WTC11 (cell line): ENCODE results near the gene WDR33. TPM values are rescaled to one million over a fixed set of nuclear protein-coding genes. Genes with fewer than 3 reads are reported as not detected.
A peak's percentile ranks its signal among the peaks of the same experiment; 100 is the strongest.

Experiments
- ATAC-seq: fragments of 200-7000 bp; cut with Tn5 transposase; 2 replicates; pipeline ENCODE4 v1.10.0; 2021; ENCODE audit warnings: mild to moderate bottlenecking, moderate library complexity
- CTCF ChIA-PET: fragments of 300-600 bp; sonication (Branson Sonifier 250); formaldehyde crosslinking; loops from one replicate; lab custom pipeline; 2021; ENCODE audit warnings: antibody characterized with exemption; lab: Charles Lee
- POLR2A ChIA-PET: fragments of 350-600 bp; sonication (Branson Sonifier 250); formaldehyde crosslinking; loops from one replicate; lab custom pipeline; 2021; ENCODE audit warnings: antibody characterized with exemption; lab: Charles Lee
- DNase-seq: peaks from one replicate; pipeline ENCODE4 v3.0.0; 2021; ENCODE audit warnings: low spot score
- H3K27ac Mint-ChIP-seq: 2 replicates; pipeline ENCODE4 v1.8.0; 2021; ENCODE audit warnings: mixed read lengths
- H3K27me3 Mint-ChIP-seq: 2 replicates; pipeline ENCODE4 v1.8.0; 2021; ENCODE audit warnings: low read depth, mild to moderate bottlenecking, moderate library complexity, mixed read lengths
- H3K36me3 Mint-ChIP-seq: 2 replicates; pipeline ENCODE4 v1.8.0; 2021; ENCODE audit warnings: mixed read lengths
- H3K4me1 Mint-ChIP-seq: 2 replicates; pipeline ENCODE4 v1.8.0; 2022; ENCODE audit warnings: mixed read lengths
- H3K4me3 Mint-ChIP-seq: 2 replicates; pipeline ENCODE4 v1.8.0; 2021; ENCODE audit warnings: mild to moderate bottlenecking, moderate library complexity, mixed read lengths
- H3K9me3 Mint-ChIP-seq: 2 replicates; pipeline ENCODE4 v1.8.0; 2021; ENCODE audit warnings: mixed read lengths
- ATF3 ChIP-seq: sonication (generic); formaldehyde crosslinking; conservative IDR thresholded peaks from 2 replicates; pipeline ENCODE4 v1.8.1; 2022; ENCODE audit warnings: mild to moderate bottlenecking, missing genetic modification reagents
- CBFB ChIP-seq: sonication (generic); formaldehyde crosslinking; IDR thresholded peaks from 2 replicates; pipeline ENCODE4 v1.8.1; 2022; ENCODE audit warnings: mild to moderate bottlenecking, low read depth, missing genetic modification reagents
- ESRRA ChIP-seq: sonication (generic); formaldehyde crosslinking; IDR thresholded peaks from 2 replicates; pipeline ENCODE4 v1.8.1; 2022; ENCODE audit warnings: mild to moderate bottlenecking, missing genetic modification reagents, borderline replicate concordance
- FOXJ3 ChIP-seq: sonication (generic); formaldehyde crosslinking; IDR thresholded peaks from 2 replicates; pipeline ENCODE4 v1.9.0; 2021; ENCODE audit warnings: missing genetic modification reagents, mild to moderate bottlenecking, borderline replicate concordance
- JAZF1 ChIP-seq: fragments of 250-450 bp; sonication (Bioruptor Pico); IDR thresholded peaks from 2 replicates; pipeline ENCODE4 v1.9.0; 2021; ENCODE audit warnings: moderate library complexity, mild to moderate bottlenecking, inconsistent platforms
- KAT7 ChIP-seq: sonication (generic); formaldehyde crosslinking; IDR thresholded peaks from 2 replicates; pipeline ENCODE4 v1.8.1; 2023; ENCODE audit warnings: missing genetic modification reagents, mild to moderate bottlenecking, borderline replicate concordance
- ZNF281 ChIP-seq: sonication (generic); formaldehyde crosslinking; IDR thresholded peaks from 2 replicates; pipeline ENCODE4 v1.8.0; 2023; ENCODE audit warnings: mild to moderate bottlenecking, missing genetic modification reagents
- total RNA-seq: library from RNA; stranded (reverse); gene quantifications from 3 replicates; pipeline ENCODE4 v1.2.3, GENCODE V29; 2021
- TF ChIP-seq, protein P1 (sequence below): sonication (generic); formaldehyde crosslinking; IDR thresholded peaks from 2 replicates; pipeline ENCODE4 v1.8.1; 2023; ENCODE audit warnings: mild to moderate bottlenecking, missing genetic modification reagents, moderate library complexity
- TF ChIP-seq, protein P2 (sequence below): fragments of 250-450 bp; sonication (Bioruptor Pico); IDR thresholded peaks from 2 replicates; pipeline ENCODE4 v1.9.0; 2021; ENCODE audit warnings: moderate library complexity, mild to moderate bottlenecking, inconsistent platforms, borderline replicate concordance
- TF ChIP-seq, protein P3 (sequence below): fragments of 250-450 bp; sonication (Bioruptor Pico); conservative IDR thresholded peaks from 2 replicates; pipeline ENCODE4 v1.9.0; 2021; ENCODE audit warnings: mild to moderate bottlenecking
- TF ChIP-seq, protein P4 (sequence below): sonication (generic); formaldehyde crosslinking; IDR thresholded peaks from 2 replicates; pipeline ENCODE4 v1.8.1; 2022; ENCODE audit warnings: mild to moderate bottlenecking, missing genetic modification reagents, moderate library complexity, borderline replicate concordance
- TF ChIP-seq, protein P5 (sequence below): sonication (generic); formaldehyde crosslinking; IDR thresholded peaks from 2 replicates; pipeline ENCODE4 v1.8.0; 2022; ENCODE audit warnings: mild to moderate bottlenecking, missing genetic modification reagents

The WDR33 gene
- total RNA-seq, 1 experiment from 2014 or later = 67.1 TPM

DNA sequence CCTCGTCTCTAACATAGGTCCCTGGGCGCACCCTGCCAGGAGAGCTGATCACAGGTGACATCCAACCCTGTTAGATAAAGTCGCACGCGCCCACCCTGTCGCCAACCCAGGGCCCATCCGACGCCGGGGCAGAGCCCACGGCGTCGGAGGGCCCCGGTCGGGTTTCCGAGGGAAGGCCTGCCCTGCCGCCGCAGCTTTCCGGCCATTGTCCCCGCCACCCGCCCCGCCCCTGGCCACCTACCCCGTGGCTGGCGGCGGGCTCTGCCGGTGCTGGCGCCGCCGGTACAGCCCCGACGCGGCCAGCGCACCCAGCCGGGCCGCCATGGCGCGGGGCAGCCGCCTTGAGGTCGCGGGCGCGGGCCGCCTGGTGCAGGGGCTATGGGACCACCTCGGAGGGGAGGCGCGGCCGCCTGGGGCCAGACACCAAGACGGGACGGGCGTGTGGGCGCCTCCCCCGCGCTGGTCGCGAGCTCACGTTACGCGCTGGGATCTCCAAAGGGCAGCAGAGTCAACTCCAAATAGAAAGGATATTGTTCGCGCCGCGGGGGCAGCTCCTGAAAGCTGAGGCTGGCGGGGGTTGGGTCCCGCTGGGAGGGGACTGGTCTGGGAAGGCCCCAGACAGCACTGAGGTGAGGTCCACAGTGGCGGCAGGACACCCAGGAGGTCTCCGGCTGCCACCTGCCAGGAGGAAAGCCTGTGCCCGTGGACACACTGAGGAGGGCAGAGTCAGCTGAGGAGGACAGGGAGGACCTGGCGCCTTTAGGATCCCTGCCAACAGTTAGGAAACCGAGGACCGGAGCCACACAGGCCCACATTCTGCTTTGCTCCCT lies 146.7 kb downstream of the WDR33 start (continued):
- TF ChIP-seq, protein P1, sequence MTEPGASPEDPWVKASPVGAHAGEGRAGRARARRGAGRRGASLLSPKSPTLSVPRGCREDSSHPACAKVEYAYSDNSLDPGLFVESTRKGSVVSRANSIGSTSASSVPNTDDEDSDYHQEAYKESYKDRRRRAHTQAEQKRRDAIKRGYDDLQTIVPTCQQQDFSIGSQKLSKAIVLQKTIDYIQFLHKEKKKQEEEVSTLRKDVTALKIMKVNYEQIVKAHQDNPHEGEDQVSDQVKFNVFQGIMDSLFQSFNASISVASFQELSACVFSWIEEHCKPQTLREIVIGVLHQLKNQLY (CRISPR knock-in tag) = no peak
- TF ChIP-seq ATF3 (CRISPR knock-in tag) (no peak), ZNF281 (CRISPR knock-in tag) (no peak)

DNA sequence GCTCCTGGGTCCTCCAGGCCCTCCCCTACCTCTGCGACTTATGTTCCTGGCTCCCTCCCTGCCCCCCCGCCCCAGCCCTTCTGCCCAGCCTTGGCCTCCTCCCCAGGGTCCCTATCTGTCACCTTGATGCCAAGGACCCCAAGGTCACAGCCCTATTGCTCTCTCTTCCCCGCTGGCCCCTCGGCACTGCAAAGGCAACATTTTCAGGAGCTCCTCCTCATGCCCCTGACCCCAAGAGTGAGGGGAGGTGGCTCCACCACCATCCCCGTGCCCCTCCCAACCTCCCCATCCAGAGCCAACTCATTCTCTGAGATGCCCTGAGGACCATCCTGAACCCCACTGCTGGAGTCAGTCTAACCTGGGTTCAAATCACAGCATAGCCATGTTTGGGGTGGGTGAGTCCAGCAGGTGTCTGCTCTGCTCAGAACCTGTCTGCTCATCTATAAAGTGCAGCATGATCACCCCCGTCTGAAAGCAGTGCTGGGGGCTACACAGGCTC lies 147.4 kb downstream of the WDR33 start:
- Mint-ChIP-seq H3K36me3 (no peaks in the 10 kb centered on the region), H3K27me3 (peaks cover 35% of the 10 kb centered on the region)
- TF ChIP-seq CBFB (CRISPR knock-in tag) (no peak), ESRRA (CRISPR knock-in tag) (no peak), FOXJ3 (CRISPR knock-in tag) (no peak), JAZF1 (CRISPR knock-in tag) (no peak), KAT7 (no peak)
- TF ChIP-seq, protein P2, sequence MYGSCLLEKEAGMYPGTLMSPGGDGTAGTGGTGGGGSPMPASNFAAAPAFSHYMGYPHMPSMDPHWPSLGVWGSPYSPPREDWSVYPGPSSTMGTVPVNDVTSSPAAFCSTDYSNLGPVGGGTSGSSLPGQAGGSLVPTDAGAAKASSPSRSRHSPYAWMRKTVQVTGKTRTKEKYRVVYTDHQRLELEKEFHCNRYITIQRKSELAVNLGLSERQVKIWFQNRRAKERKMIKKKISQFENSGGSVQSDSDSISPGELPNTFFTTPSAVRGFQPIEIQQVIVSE = no peak
- TF ChIP-seq, protein P3, sequence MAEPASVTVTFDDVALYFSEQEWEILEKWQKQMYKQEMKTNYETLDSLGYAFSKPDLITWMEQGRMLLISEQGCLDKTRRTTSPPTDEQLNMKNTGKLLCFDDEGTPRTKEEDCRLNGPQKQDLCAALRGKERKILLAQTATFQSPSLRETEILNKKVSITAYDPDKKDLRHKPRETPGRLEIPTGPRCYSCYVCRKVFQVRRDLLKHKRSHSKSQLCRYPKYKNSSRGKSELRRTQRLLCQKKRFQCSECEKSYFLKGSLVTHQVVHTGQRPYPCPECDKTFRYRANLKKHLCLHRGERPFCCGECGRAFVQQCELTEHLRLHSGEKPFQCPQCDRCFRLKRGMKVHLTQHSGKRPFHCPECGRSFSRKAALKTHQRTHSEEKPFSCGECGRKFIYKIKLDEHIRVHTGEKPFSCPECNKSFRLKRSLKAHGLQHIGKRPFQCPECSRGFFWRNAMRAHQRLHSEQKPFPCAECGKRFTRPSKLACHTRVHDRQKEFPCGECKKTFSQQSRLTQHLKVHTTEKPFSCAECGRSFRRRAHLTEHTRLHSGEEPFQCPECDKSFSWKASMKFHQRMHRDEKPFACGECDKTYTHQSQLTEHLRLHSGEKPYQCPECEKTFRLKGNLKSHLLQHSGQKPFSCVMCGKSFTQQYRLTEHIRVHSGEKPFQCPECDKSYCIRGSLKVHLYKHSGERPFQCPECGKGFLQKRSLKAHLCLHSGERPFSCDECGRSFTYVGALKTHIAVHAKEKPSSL = no peak
- TF ChIP-seq, protein P4, sequence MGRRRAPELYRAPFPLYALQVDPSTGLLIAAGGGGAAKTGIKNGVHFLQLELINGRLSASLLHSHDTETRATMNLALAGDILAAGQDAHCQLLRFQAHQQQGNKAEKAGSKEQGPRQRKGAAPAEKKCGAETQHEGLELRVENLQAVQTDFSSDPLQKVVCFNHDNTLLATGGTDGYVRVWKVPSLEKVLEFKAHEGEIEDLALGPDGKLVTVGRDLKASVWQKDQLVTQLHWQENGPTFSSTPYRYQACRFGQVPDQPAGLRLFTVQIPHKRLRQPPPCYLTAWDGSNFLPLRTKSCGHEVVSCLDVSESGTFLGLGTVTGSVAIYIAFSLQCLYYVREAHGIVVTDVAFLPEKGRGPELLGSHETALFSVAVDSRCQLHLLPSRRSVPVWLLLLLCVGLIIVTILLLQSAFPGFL (CRISPR knock-in tag) = no peak
- TF ChIP-seq, protein P5, sequence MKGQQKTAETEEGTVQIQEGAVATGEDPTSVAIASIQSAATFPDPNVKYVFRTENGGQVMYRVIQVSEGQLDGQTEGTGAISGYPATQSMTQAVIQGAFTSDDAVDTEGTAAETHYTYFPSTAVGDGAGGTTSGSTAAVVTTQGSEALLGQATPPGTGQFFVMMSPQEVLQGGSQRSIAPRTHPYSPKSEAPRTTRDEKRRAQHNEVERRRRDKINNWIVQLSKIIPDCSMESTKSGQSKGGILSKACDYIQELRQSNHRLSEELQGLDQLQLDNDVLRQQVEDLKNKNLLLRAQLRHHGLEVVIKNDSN = no peak
- TF ChIP-seq, all 79 proteins: peak for 0
- ATAC-seq = no peak
- DNase-seq = no peak
- CTCF ChIA-PET = interaction anchor here (0.7 to 4.1 kb wide), 7 partner anchors 8 to 137 kb away, joined by 3 to 19 read pairs (median 6); partner anchors contain the start of genes IWS1 and LIMS2
- Mint-ChIP-seq H3K9me3 (peaks cover 9% of the 10 kb centered on the region), H3K27ac (no peak overlapping the region), H3K4me3 (peak overlapping the region; percentile 53), H3K4me1 (peaks cover 3% of the 10 kb centered on the region)
- POLR2A ChIA-PET = no interaction called here
